UCSD-AML1 (cell line): ENCODE data around the gene SLC43A1.

Source experiments
- DNase-seq: peaks from one replicate; lab custom pipeline; 2025; ENCODE audit not compliant: unreplicated experiment; lab: John Stamatoyannopoulos, UW

Gene SLC43A1

GRCh38 chr11:57479911-57480310 lies 35.6 kb downstream of the SLC43A1 start:
- DNase-seq: no peak

GRCh38 chr11:57479021-57479663 lies 36.4 kb downstream of the SLC43A1 start:
- DNase-seq: no peak

- DNase-seq: no peak
These were observed 37.9 kb downstream of the SLC43A1 start for GRCh38 chr11:57477507-57478189.

GRCh38 chr11:57476757-57477506 lies 38.6 kb downstream of the SLC43A1 start:
- DNase-seq: no peak

GRCh38 chr11:57476047-57476756 lies 39.3 kb downstream of the SLC43A1 start:
- no peak for DNase-seq

GRCh38 chr11:57475671-57476046 lies 39.8 kb downstream of the SLC43A1 start:
- DNase-seq: no peak

GRCh38 chr11:57475191-57475590 lies 40.3 kb downstream of the SLC43A1 start:
- DNase-seq: no peak

GRCh38 chr11:57474803-57475115 lies 40.7 kb downstream of the SLC43A1 start:
- no peak for DNase-seq

- peak; percentile 72 for DNase-seq
These were observed 41.3 kb downstream of the SLC43A1 start for GRCh38 chr11:57474017-57474802.

GRCh38 chr11:57473285-57473841 lies 42.1 kb downstream of the SLC43A1 start:
- peak; percentile 34 for DNase-seq

- no peak for DNase-seq
These were observed 44.0 kb downstream of the SLC43A1 start for GRCh38 chr11:57471496-57471895.

- DNase-seq: no peak
These were observed 46.2 kb downstream of the SLC43A1 start for GRCh38 chr11:57469268-57469667.

- DNase-seq: no peak
These were observed 47.2 kb downstream of the SLC43A1 start for GRCh38 chr11:57468276-57468675.

- no peak for DNase-seq
These were observed 47.9 kb downstream of the SLC43A1 start for GRCh38 chr11:57467508-57468157.

GRCh38 chr11:57466680-57467079 lies 48.8 kb downstream of the SLC43A1 start:
- no peak for DNase-seq

GRCh38 chr11:57464539-57465181 lies 50.8 kb downstream of the SLC43A1 start:
- no peak for DNase-seq

- no peak for DNase-seq
These were observed 51.6 kb downstream of the SLC43A1 start for GRCh38 chr11:57463671-57464538.

GRCh38 chr11:57462597-57462996 lies 52.9 kb downstream of the SLC43A1 start:
- no peak for DNase-seq
